Hematopoietic multipotent progenitor cell treated with erythropoietin and hydrocortisone succinate and interleukin-3 and kit ligand, for 15 days (in vitro differentiated cells): ENCODE data around the gene LANCL3.
A peak's percentile ranks its signal among the peaks of the same experiment; 100 is the strongest.
"Not testable (repeated sequence)": the region's sequence is repeated elsewhere in the genome, so short reads cannot be mapped to it uniquely, and the experiment has no call there.

ENCODE experiments used
- DNase-seq: peaks from one replicate; pipeline ENCODE4 v3.0.0-alpha.2; 2015; ENCODE audit warnings: low spot score

Gene LANCL3

DNA sequence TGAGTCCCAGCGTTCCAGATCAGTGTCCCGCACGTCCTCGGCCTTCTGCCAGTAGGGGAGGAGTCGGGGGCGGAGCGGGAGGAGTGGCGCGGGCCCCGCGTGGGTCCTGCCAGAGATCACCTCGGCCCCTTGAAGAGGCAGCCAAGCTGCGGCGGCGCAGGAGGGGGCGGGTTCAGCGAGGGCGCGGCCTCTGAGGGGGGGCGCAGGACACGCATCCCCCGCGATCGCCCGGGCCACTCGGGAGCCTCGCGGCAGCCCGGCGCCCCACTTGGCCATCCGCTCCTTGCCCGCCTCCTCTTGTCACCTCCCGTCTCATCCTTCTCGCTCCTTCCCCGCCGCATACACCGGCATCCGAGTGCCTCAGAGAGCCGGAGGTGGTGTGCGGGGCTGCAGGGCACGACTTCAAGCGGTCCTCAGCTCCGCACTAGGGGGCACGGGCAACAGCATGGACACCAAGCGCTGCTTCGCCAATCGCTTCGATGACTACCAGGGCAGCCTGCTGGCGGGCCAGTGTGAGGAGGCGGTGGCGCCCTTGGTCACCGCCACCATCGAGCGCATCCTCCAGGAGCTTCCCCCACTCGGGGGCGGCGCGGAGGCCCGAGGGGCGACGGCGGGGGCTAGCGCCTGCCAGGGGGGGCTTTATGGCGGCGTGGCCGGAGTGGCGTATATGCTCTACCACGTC, at the start of gene LANCL3:
TSS of gene LANCL3 (plus strand) at position 236 of the 682 bp plus-strand sequence. CDS start at position 446, 210 bp downstream.
- peak; percentile 64 for DNase-seq

DNA sequence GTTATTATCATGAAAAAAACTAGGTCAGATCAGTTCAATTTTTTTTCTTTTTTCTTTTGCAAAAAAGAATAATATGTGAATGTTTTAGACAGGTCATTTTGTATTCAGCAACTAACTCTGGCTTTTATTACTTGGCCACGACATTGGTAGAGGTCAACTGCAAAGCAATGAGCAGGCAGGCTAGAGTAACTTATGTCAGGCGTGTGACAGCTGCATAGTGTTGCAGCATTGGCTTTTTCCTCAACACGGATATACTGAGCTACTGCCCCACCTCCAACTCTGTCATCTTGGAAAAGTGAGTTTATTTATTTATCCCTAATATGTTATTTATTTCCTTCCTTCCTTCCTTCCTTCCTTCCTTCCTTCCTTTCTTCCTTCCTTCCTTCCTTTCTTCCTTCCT, 47.8 kb upstream of the LANCL3 start:
- not testable (repeated sequence) for DNase-seq

DNA sequence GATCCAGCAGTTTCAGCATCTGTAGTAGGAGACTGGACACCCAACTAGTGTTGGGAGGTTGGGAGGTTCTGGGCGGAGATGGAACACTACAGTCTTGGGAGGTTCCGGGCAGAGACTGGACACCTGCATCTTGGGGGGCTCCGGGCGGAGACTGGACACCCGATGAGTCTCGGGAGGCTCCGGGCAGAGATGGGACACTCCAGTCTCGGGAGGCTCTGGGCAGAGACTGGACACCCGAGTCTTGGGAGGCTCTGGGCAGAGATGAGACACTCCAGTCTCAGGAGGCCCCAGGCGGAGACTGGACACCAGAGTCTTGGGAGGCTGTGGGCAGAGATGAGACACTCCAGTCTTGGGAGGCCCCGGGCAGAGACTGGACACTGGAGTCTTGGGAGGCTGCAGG, 29.5 kb upstream of the LANCL3 start:
- no peak for DNase-seq

GRCh38 chrX:37542791-37543190, 28.7 kb upstream of the LANCL3 start:
- no peak for DNase-seq

GRCh38 chrX:37543324-37543723, 28.1 kb upstream of the LANCL3 start:
- no peak for DNase-seq

DNA sequence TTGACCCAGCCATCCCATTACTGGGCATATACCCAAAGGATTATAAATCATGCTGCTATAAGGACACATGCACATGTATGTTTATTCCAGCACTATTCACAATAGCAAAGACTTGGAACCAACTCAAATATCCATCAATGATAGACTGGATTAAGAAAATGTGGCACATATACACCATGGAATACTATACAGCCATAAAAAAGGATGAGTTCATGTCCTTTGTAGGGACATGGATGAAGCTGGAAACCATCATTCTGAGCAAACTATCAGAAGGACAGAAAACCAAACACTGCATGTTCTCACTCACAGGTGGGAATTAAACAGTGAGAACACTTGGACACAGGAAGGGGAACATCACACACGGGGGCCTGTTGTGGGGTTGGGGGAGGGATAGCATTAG, 26.9 kb upstream of the LANCL3 start:
- DNase-seq = not testable (repeated sequence)

DNA sequence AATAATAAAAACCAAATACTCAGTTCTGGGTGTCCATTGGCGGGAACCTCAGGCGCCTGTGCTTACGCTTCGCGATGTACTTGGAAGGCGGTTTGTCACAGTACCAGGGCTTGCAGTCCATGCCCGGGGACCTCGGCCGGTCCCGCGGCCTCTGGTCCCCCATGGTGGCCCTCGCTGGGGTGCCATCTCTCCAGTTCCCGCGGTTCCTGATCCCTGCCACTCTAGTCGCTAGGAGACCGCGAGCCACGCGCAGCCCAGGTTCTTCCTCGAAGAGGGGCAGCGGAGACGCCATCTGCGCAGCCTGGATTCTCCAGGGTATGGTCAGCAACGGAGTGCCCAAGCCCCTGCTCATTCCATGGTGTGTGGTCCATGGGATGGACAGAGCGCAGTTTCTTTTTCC, 26.4 kb upstream of the LANCL3 start:
- DNase-seq = no peak

DNA sequence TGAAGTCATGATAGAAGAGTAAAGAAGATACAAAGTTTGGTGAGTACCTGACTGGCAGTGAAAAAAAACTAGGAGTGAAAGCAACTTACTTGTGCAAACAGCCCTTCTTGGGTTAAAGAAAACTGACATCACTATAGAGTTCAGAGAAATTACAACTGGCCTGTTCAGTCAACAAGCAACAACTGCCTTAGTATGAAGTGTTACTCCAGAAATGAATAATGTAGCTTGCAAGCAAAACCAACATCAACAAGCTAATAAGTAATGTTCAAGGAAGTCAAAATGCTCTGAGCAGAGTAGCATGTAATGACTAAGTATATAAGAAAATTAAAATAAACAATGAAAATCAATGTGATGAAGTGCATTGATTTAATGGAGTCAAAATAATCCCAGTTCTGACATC, 21.8 kb upstream of the LANCL3 start:
- DNase-seq = not testable (repeated sequence)

GRCh38 chrX:37553476-37553875, 18.0 kb upstream of the LANCL3 start:
- DNase-seq = no peak

- not testable (repeated sequence) for DNase-seq
Observed at GRCh38 chrX:37565254-37565653, 6.2 kb upstream of the LANCL3 start.

GRCh38 chrX:37570349-37570748, 1.1 kb upstream of the LANCL3 start:
- not testable (repeated sequence) for DNase-seq

DNA sequence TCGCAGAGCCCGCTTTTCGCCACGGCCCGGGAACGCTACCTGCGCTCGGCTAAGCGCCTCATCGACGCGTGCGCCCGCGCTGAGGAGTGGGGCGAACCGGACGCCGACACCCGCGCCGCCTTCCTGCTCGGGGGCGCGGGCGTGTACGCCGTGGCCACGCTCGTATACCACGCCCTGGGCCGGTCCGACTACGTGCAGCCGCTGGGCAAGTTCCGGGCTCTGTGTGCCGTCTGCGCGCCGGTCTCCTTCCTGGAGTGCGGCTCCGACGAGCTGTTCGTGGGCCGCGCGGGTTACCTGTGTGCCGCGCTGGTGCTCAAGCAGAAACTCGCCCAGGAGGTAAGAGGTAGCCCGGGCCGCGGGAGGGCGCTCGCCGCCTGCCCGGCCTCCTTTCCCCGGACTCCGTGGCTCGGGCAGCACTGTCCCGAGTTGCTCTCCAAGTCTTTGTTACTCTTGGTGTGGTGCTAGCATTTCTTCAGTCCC, 687 bp downstream of the LANCL3 start:
- DNase-seq = peak; percentile 66

DNA sequence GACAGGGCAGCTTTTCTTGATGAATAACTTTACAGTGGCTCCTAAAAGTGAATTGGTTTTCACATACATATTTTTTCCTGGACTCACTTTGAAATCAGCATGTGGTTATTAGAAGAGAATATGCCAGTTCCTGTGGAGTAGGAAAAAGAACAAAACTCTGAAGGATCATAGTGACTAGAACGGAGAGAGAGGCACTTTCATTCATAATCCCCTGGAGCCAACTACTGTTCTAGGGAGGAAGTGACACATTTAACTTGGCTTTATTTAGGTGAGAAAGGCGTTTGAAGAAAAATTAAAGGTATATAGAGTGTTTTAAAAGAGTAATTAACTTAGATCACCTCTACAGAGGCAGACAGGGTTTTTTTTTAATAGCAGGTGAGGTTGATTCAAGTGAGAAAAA, 1.7 kb downstream of the LANCL3 start:
- peak; percentile 29 for DNase-seq

DNA sequence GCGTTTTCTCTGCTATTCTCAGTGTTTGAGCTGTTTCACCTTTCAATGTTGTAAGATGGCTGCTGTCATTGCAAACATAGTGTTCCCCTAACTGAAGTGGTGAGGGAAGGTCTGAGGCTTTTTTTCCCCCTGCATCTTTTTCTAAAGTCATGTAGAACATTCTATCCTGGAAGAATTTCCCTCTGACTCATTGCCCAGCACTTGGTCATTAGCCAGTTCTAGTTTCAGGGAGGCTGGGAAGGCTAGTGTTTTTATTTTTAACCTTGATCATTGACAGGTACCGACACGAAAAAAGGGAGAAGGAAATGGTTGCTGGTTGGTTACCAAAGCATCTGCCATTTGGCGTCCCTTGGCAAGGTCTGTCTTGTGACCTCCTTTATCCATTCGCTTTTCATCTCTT, 6.6 kb downstream of the LANCL3 start:
- DNase-seq = no peak

DNA sequence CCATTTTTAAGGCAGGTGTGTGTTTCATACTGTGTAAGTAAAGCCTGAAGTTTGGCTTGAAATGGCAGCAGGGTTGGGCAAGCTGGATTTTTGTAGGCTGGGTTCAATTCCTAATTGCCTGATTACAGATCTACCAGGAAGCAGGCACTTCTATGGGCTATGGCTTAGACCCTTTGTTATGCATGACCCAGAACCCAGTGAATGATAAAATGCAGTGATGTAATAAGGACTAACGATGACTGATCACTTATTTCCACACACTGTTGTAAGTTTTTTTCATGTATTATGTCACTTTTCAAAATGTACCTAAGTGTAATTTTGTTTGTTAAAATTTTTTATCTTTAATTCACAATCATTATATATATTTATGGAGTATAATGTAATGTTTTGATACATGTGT, 8.6 kb downstream of the LANCL3 start:
- DNase-seq = no peak

GRCh38 chrX:37587337-37587736, 15.9 kb downstream of the LANCL3 start:
- DNase-seq = not testable (repeated sequence)

GRCh38 chrX:37590047-37590446, 18.6 kb downstream of the LANCL3 start:
- no peak for DNase-seq

- DNase-seq = no peak
Observed at GRCh38 chrX:37594755-37595382, 23.4 kb downstream of the LANCL3 start.

DNA sequence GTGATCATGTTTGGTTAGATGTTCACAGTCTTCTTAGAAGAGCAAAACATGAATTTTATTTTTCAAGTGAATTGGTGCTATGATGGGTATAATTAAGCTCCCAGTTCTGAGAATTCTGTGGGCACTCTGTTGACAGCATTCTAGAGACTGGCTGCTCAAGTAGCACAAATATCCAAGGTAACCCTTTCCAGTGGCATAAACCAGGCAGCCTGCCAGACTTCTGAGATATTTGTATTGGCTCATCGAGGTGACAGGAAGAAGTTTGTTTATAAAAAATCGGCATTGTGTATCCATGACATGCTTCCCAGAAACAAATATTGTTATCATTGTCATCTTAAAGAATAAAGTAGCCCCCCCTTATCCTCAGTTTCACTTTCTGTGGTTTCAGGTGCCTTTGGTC, 28.3 kb downstream of the LANCL3 start:
- no peak for DNase-seq

- peak; percentile 14 for DNase-seq
Observed at GRCh38 chrX:37603938-37604409, 32.5 kb downstream of the LANCL3 start.

DNA sequence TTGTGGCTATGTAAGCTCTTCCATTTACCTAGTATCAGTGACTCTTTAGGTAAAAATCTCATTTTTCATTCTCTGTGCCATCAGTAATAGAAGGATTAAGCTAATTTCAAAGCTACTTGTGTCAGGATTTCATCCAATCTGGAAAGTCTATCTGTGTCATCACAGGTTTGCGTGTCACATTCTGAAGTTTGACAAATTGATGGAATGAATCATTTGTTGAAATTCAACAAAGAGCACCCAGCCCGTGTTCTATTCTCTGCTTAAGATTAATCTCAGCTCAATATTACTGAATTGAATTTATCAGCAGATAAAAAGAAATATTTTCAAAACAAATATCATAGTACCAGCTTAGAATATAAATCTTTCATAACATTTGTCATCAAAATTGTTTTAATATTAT, 35.8 kb downstream of the LANCL3 start:
- DNase-seq = no peak

DNA sequence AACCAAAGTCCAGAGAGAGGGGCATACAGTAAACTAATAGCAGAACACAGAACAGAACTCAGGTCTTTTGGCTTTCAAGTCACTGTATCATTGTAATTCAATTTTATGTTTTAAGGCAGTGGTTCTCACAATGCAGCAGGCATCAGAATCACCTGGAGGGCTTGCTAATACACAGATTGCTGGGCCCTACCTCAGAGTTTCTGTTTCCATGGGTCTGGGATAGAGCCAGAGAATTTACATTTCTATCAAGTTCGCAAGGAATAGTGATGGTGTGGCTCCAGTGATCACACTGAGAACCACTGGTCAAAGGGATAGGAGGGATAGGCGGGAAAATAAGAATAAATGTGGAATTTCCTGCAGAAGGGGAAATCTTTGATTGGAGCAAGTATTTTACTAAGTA, 36.7 kb downstream of the LANCL3 start:
- no peak for DNase-seq

GRCh38 chrX:37609727-37610126, 38.3 kb downstream of the LANCL3 start:
- DNase-seq = no peak

DNA sequence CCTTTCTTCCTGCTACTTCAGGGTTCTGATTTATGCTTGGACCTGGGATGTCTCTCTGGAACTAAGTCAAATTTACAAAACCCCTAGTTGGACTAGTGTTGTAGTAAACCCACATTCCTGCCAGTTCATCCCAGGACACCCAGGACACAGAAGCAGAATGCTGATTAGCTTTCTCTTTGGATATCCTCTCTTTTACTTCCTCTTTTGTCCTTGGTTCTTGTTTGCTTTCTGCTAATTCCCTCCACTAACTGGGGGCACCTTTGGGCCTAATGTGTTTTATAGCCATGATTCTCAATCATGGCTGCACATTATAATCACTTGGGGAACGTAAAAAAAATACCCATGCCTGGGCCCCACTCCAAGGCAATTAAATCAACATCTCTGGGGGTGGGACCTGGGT, 42.5 kb downstream of the LANCL3 start:
- DNase-seq = no peak
